Frontal cortex (tissue), 4 donors: Measurements from ENCODE around the gene EPHX1. TPM values are rescaled to one million over a fixed set of nuclear protein-coding genes. Genes with fewer than 3 reads are reported as not detected.

Experiments
- DNase-seq, 2 donors: peaks; one replicate each; pipeline ENCODE4 v3.0.0; 2012; ENCODE audit warnings: low spot score in 2 of 2
- FAIRE-seq: peaks from 2 replicates; lab custom pipeline; 2012; peaks lifted over from hg19 to GRCh38; lab: Jason Lieb, UNC
- total RNA-seq: library from RNA; depleted of rRNA; stranded (reverse); fragments of >200 nt; gene quantifications from one replicate; pipeline ENCODE4 v1.2.3, GENCODE V29; 2014
- donor health status: control.
- donor health status: control.
- donor health status: control.

The EPHX1 gene
- total RNA-seq, 1 donor from 2014 or later: 4.5 TPM

DNA sequence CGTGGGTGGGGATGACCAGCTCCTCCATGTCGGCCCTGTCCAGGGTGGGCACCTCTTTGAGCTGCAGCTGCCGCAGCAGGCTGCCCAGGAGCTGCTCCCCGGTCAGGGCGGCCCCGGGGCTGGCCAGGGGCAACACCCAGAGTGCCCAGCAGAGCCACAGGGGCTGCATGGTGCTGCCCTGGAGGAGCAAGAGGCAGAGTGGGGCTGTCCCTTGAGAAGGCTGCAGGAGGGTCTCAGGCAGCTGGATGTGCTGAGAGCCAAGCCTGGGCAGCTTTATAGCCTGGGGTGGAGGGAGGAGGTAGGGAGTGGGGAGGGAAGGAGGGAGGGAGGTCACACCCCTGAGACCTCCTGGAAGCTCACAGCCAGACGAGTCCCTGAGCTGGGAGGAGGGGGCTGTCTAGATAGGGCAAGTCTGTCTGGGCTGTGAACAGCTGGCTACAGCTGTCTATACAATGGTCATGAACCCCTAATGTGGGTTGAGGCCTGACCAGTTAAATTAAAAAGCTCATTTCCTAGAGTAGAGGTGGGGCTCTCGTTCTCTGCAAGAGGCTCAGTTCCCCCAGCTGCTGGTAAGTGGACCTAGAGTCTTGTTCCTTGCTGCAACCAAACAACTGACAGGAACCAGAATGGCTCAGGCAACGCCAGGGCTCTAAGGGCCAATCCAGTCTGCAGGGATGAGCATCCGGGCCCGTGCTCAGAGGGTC, 79.1 kb downstream of the EPHX1 start, which contains the start of gene LEFTY1:
Gene LEFTY1 (minus strand): TSS at position 249 of the 704 bp plus-strand sequence. CDS start 80 bp downstream, at position 169.
- DNase-seq: no peak
- FAIRE-seq: no peak

DNA sequence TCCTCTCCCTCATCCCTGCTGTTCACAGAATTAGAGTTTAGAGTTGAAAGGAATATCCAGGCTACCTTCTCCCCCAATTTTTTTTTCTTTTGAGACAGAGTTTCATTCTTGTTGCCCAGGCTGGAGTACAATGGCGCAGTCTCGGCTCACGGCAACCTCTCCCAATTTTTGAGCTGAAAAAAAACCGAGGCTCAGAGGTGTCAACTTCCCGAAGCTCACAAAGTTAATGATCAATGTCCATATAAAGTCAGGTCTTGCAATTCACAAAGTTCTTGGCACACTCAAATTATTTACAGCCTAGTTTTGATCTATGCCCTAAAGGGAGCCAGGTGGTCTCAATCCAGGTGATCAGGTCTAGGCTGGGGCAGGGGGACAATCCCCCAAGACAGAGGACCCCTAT, 79.8 kb downstream of the EPHX1 start:
- DNase-seq (no peak), FAIRE-seq (no peak)

DNA sequence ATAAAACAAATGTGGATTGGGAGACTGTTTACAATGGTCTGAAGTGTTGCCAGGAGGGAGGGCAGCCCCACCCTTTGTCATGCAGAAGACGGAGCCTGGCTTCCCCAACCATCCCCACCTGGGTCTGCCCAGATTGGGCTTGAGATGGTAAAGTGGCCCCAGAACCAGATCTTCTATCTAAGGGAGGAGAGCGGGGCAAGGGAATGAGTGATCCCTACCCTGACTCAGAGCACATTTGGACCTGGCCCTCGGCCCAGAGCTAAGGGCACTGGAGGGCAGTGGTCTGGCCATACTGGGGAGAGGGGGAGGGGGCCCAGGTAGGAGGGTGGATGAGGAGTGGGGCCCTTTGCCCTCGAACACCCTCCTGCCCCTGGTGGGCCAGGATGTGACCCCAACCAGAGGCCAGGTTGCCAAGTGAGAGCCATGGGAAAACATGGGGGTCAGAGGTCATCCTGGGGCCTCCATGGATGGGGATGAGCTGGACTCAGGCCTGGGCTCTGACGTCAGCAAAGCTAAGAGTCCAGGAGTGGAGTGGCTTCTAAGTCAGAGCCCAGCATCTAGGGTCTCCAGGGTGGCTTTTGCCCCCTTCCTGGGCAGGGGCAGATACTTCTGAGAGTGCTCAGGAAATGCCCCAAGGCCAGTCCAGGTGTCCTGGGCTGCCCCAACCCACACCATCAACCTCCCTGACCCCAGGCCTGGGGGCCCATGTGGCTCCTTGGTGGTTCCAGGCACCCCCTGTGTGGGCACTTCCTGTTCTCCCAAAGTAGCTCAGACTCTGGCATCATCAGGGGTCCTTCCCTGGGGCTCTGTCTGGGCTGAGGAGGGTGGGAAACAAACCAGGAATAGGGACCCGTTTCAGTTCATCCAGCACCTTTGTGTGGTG, 80.7 kb downstream of the EPHX1 start:
- DNase-seq (no peak), FAIRE-seq (no peak)

DNA sequence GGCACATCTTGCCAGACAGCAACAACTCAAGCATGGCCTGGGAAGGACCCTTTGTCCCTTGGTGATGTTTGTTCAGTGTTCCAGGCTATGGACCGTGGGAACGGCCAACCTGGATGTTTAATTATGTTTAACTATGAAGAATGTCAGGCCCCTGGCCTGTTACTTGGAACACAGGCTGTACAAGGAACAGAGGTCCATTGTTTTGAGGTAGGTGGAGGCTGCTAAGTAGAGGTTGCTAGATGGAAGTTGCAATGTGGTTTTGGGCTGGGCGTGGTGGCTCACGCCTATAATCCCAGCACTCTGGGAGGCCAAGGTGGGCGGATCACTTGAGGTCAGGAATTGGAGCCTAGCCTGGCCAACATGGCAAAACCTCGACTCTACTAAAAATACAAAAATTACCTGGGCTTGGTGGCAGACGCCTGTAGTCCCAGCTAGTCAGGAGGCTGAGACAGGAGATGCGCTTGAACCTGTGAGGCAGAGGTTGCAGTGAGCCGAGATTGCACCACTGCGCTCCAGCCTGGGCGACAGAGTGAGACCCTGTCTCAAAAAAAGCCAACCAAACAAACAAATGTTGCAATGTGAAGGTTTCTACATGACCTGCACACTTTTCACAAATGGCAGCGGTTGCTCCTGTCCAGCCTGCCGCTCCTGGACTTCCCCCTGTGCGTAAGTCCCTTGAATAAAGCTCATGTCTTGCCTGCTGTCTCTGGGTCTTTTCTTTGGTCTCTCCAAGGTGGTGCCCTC, 81.5 kb downstream of the EPHX1 start:
- DNase-seq (no peak), FAIRE-seq (no peak)

DNA sequence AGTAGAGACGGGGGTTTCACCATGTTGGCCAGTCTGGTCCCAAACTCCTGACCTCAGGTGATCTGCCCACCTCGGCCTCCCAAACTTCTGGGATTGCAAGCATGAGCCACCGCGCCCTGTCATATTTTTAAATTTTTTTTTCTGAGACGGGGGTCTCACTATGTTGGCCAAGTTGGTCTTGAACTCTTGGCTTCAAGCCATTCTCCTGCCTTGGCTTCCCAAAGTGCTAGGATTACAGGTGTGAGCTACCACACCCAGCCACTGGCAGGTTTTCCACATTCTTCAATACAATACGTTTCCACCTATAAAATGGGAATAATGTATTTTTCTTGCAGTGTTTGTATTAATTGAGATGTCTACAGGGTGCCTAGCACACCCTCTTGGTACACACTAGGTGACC, 82.4 kb downstream of the EPHX1 start:
- FAIRE-seq (no peak), DNase-seq (no peak)

Other genes starting within 250 kb of the EPHX1 start
- 48.5 TPM for gene ENAH, start 157.0 kb upstream of the EPHX1 start, total RNA-seq
- 368 TPM for gene SRP9, start 32.3 kb upstream of the EPHX1 start, total RNA-seq
- gene TMEM63A, start 72.3 kb downstream of the EPHX1 start, total RNA-seq: 0.82 TPM
- 0.41 TPM for gene LEFTY1, start 79.0 kb downstream of the EPHX1 start, total RNA-seq
- gene PYCR2, start 114.1 kb downstream of the EPHX1 start, total RNA-seq: 14.3 TPM
- gene LEFTY2, start 131.1 kb downstream of the EPHX1 start, total RNA-seq: under 0.01 TPM
- gene SDE2, start 189.2 kb downstream of the EPHX1 start, total RNA-seq: 40.4 TPM